GM12873 (cell line): ENCODE data around the gene MMP15.

ENCODE experiments used
- CTCF ChIP-seq: IDR thresholded peaks from 2 replicates; pipeline ENCODE4 v1.5.1; 2012; ENCODE audit warnings: low read depth, mild to moderate bottlenecking, moderate library complexity, low read length, control low read depth; ENCODE audit not compliant: insufficient read depth; ENCODE audit errors: missing control alignments

Gene MMP15

GRCh38 chr16:58028541-58029070 is 3.1 kb downstream of the MMP15 start:
- no peak for TF ChIP-seq CTCF

GRCh38 chr16:58029410-58029809 is 3.9 kb downstream of the MMP15 start:
- TF ChIP-seq CTCF, result no peak

DNA sequence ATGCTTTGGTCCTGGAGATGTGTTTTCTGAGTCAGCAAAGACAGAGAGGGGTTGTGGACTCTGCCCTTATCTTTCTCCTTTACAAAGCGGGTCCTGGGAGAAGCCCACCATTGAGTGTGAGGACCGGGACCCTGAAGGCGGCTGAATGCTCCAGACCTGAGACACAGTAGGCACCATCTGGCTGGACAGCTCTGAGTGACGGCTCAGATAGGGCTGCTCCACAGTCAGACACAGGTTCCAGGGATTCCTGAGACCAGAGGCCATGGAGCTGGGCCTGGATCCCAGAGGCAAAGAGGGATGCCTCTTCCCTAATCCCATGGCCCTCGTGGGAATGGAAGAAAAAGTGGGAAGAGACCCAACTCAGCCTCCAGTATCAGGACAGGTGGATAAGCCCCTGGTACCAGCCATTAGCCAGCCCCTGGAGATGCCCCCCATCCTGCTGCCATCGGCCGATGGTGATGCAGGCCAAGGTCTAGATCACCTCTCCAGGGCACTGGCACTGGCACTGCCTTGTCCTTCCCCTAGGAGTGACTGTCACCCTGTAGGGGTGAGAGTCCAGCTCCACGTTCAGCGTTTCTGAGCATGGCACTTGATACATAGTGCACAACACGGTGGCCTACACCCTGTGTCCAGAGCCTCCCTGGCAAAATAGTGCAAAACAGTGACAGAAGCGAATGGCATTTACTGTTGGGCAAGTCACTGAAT is 4.7 kb downstream of the MMP15 start:
- TF ChIP-seq CTCF, result no peak

- TF ChIP-seq CTCF, result no peak
Observed at GRCh38 chr16:58031016-58031800, 5.7 kb downstream of the MMP15 start.

DNA sequence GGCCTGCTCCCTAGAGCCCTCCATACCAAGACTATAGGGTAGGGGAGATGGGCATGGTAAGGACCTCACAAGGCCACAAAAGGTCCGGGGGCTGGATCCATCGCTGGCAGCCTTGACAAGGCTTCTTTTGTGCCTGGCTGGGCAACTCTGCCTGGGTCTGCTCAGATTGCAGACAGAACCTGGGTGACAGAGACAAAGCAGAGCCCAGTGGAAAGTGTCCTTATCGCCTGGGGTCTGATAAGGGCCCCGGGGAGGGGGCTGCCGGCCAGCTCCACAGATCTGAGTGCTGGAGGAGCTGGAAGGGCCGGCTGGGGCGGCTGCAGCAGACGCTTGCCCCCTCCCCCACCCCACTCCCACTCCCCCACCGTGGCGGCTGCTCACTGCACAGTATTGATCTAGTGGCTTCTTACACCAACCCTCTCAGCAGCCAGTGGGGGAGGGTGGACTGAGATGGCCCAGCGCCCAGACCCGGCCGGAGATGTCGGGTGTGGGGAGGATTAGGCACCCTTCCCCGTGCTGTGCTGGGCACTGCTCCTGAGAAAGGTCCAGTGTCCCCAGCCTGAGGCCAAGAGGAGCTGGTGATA is 7.2 kb downstream of the MMP15 start:
- no peak for TF ChIP-seq CTCF

GRCh38 chr16:58034128-58034685 is 8.7 kb downstream of the MMP15 start:
- TF ChIP-seq CTCF, result no peak

- no peak for TF ChIP-seq CTCF
Observed at GRCh38 chr16:58034774-58035173, 9.2 kb downstream of the MMP15 start.
